Measurements from ENCODE around the gene ZFAND3. TPM values are rescaled to one million over a fixed set of nuclear protein-coding genes. Genes with fewer than 3 reads are reported as not detected.

Gene ZFAND3
- total and polyA plus RNA-seq, 10 of the 15 experiments (the other 5 are each of a cell fraction or from before 2014, with no cell fraction given), result 0.90 to 34.4 (median 16.3) TPM

- BruUV-seq (replicated peaks), result no TSS peak
- intact Hi-C loops (cut with micrococcal nuclease; ENCODE audit: unreplicated experiment), result no loop called here
- Histone ChIP-seq H3K4me1 (ENCODE audit: control insufficient read depth, insufficient read depth, low read length) (no peaks in the 10 kb centered on the region), H3K4me3 (no peak overlapping the region), H3K36me3 (ENCODE audit: control insufficient read depth in 2 of 2, insufficient read depth in 2 of 2, low read length in 1 of 2) (peaks cover 0 to 1% of the 10 kb centered on the region in 2 experiments; a peak in 1 of 4 replicates), H3K27ac (ENCODE audit: control insufficient read depth, insufficient read depth) (no peak overlapping the region), H3K4me2 (ENCODE audit: control insufficient read depth, insufficient read depth) (no peak overlapping the region), H4K20me1 (ENCODE audit: control insufficient read depth, insufficient read depth) (no peaks in the 10 kb centered on the region), H2AFZ (ENCODE audit: control insufficient read depth, low read depth, low read length) (no peak overlapping the region), H3K79me2 (ENCODE audit: control insufficient read depth, insufficient read depth, low read length) (no peaks in the 10 kb centered on the region), H3K9ac (ENCODE audit: control insufficient read depth, insufficient read depth, low read length) (no peak overlapping the region), H3K27me3 (replicated peaks in 1 of 2; ENCODE audit: control insufficient read depth in 2 of 2, insufficient read depth in 2 of 2, low read length in 1 of 2) (no peaks in the 10 kb centered on the region), H3K9me3 (replicated peaks; ENCODE audit: control insufficient read depth, insufficient read depth, low read length) (no peaks in the 10 kb centered on the region)
- no peak for FAIRE-seq
- in situ Hi-C loops (cut with MboI), result no loop called here
- ChIA-PET POLR2A (no interaction called here), SMC1A (ENCODE audit: uncharacterized antibody, unreplicated experiment) (no interaction called here), RAD21 (ENCODE audit: unreplicated experiment) (no interaction called here), CTCF (interaction anchor here (0.6 kb wide), 1 partner anchor 89 kb away, joined by 3 read pairs; no protein-coding TSS in a partner anchor)
- no peak for DNase-seq (ENCODE audit: low read depth, low spot score)
- WGBS (ENCODE audit: insufficient coverage, insufficient replicate concordance, low lambda C conversion rate, missing lambda C conversion rate), result 98% methylated on average over 15 of the region's 15 CpGs
- ATAC-seq, result no peak
- TF ChIP-seq, protein P1, sequence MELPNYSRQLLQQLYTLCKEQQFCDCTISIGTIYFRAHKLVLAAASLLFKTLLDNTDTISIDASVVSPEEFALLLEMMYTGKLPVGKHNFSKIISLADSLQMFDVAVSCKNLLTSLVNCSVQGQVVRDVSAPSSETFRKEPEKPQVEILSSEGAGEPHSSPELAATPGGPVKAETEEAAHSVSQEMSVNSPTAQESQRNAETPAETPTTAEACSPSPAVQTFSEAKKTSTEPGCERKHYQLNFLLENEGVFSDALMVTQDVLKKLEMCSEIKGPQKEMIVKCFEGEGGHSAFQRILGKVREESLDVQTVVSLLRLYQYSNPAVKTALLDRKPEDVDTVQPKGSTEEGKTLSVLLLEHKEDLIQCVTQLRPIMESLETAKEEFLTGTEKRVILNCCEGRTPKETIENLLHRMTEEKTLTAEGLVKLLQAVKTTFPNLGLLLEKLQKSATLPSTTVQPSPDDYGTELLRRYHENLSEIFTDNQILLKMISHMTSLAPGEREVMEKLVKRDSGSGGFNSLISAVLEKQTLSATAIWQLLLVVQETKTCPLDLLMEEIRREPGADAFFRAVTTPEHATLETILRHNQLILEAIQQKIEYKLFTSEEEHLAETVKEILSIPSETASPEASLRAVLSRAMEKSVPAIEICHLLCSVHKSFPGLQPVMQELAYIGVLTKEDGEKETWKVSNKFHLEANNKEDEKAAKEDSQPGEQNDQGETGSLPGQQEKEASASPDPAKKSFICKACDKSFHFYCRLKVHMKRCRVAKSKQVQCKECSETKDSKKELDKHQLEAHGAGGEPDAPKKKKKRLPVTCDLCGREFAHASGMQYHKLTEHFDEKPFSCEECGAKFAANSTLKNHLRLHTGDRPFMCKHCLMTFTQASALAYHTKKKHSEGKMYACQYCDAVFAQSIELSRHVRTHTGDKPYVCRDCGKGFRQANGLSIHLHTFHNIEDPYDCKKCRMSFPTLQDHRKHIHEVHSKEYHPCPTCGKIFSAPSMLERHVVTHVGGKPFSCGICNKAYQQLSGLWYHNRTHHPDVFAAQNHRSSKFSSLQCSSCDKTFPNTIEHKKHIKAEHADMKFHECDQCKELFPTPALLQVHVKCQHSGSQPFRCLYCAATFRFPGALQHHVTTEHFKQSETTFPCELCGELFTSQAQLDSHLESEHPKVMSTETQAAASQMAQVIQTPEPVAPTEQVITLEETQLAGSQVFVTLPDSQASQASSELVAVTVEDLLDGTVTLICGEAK (IDR thresholded peaks at IDR 0.05; ENCODE audit: borderline replicate concordance), result no peak
- TF ChIP-seq REST (IDR thresholded peaks at IDR 0.05; ENCODE audit: low read depth, low read length), result no peak
- TF ChIP-seq NR2C2 (IDR thresholded peaks at IDR 0.05; ENCODE audit: borderline replicate concordance, control insufficient read depth, insufficient read length, low read depth), result no peak
- TF ChIP-seq CTCF (IDR thresholded peaks at IDR 0.05 in 2 of 3, conservative IDR thresholded peaks at IDR 0.05 in 1 of 3; ENCODE audit: control insufficient read depth in 2 of 3, extremely low read depth in 1 of 3, insufficient read depth in 1 of 3, low read depth in 3 of 3, low read length in 3 of 3), result no peak
- TF ChIP-seq YY1 (IDR thresholded peaks at IDR 0.05; ENCODE audit: low read depth, low read length), result no peak
- no peak for TF ChIP-seq KAT2A (conservative IDR thresholded peaks at IDR 0.05; ENCODE audit: control insufficient read depth, low read depth, low read length)
These were observed 341.8 kb downstream of the ZFAND3 start for GRCh38 chr6:38161331-38161730.
